GM21390 (cell line): Measurements from ENCODE around the gene MYO1H.
"Not testable (repeated sequence)": the region's sequence is repeated elsewhere in the genome, so short reads cannot be mapped to it uniquely, and the experiment has no call there.

Experiments
- ATAC-seq: cut with Tn5 transposase; IDR thresholded peaks from one replicate; pipeline ENCODE4 v1.9.1; 2021; ENCODE audit not compliant: unreplicated experiment

The MYO1H gene

DNA sequence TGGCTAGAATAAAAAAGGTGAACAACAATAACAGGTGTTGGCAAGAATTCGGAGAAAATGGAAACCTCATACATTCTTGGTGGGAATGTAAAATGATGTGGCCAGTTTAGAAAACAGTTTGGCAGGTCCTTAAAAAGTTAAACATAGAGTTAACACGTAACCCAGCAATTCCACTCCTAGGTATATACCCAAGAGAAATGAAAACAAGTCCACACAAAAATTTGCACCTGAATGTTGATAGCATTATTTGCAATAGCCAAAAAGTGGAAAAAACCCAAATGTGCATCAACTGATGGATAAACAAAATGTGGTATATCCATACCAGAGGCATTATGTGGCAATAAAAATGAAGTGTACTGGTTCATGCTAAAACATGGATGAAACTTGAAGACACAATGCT is 2.3 kb upstream of the MYO1H start:
- ATAC-seq, result no peak

DNA sequence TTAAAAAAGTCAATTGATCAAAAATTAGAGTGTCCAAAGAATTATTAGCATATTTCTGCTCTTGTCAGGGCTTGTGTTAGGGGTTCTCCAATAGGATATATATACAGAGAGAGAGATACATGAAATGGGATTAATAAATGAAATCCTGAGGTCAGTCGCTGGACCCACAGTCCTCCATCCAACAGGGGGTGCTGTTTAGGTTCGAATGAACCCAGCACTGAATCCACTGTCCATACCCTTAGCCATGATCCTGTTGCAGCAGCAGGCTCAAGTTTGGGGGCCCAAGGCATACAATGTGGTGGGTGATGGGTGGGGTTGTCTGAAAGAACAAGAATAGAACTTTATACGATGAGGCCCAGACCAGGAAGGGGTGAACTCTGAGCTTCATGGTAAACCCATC is 780 bp upstream of the MYO1H start:
- no peak for ATAC-seq

DNA sequence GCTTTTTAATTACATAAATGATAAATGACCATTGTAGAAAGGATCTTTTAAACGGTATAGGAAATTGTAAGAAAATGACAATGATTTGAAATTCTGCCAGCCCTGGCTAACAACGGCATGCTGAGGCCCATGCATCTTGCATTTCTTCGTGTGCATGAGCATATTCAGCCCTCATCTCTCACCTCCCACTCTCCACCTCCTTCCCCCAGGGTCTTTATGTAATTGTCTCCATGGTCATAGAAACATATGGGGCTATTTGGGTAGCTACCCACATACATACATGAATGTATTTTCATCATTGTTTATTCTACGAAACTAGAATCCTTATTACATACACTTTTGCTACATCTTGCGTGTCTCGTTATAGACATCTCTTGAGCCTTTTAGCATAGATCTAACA is 4.5 kb downstream of the MYO1H start:
- no peak for ATAC-seq

DNA sequence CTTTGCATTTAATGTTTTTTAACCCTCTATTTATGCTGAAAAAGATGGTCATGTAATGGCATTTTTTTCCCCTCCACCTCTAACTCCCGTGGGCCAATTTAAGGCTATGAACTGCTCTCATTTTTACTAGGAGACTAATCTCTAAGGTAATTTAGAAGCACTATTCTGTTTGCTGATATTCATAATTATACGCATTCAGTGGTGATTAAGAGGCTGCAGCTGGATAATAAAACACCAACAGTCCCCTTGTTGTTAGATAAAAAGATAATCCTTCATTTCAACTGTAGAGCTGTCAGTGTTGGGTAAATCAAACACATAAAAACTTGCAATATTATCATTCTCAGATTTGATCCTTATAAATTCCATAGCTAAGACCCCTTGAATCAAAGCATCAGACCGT is 8.9 kb downstream of the MYO1H start:
- ATAC-seq, result no peak

DNA sequence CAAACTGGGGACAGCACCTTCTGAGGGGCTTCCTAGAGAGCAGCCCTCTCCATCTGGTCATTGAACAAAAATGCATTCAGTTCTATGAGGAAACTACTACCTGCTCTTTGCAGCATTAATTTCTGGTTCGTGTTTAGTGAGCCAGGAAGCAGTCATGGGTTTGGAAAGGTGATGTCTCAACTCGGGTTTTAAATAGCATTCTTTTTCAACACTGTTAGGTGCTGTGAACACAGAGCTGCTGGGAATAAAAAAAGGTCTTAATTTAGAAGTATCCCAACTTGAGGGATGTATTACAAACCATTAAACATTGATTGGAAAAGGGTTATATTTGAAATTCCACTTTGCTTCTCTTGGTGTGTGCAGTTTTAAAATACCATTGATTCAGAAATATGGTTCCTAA is 9.3 kb downstream of the MYO1H start:
- ATAC-seq, result no peak

DNA sequence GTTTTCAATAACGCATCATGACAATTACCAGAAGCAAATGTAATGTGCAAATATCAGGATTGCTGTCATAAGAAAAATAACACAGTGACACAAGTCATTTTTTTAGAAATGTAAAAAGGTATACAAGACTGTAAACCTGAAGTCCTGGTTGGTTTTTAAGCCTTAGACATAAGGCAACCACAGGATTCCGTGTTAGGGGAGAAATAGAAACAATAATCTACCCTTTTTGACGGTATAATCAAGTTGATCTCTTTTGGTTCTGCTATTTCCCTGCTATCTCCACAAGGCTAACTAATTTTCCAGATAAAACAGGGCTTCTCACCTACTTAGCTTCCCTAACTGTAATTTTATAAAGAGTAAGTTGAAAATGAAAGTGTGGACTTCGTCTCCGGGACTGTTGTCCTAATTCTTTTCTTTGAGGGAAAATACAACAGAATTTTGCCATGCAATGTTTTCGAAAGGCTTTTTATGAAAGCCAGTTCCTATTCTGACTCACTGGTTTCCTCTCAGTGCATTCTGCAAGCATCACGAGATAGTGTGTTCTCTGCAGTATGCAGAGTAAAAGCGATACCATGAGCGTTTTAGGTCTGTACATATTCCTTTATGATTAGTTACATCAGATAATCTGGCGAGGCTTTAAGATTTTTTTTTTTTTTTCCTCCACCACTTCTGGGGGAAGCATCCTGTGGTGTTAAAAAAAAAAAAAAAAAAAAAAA is 10.6 kb downstream of the MYO1H start:
- ATAC-seq, result peak; percentile 87

DNA sequence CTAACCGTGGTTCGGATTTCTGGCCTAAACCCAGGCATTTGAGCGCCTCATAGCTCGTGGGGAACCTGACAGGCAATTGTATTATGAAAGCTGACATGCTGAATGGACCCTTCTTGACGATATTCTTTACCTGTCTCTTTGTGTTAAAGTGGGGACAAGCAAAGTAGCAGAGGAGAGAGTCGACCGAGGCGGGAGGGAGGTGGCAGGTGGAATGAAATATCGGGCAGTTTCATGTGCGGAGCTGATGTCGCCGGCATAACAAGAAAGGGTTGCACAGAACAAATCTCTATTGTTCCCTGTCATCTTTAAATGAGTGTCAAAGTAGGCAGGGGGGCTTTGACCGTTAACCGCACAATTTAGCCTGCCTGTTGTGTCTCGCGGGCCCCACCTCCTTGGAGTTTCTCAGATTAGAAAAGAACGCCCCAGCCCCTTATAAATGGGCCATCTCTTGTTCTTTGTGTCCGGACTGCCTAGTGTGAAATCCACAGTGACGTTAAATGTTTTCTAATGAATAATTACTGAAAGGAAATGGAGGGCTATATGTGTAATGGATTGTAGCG is 11.5 kb downstream of the MYO1H start:
- ATAC-seq, result no peak

DNA sequence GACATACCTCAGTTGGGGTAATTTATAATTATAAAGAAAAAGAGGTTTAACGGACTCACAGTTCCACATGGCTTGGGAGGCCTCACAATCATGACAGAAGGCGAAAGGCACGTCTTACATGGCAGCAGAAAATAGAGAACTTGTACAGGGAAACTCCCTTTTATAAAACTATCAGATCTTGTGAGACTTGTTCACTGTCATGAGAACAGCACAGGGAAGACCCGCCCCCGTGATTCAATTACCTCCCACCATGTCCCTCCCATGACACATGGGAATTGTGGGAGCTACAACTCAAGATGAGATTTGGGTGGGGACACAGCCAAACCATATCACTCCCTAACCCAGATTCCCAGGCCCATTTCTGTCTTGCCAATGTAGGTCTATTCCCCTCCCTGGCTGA is 22.1 kb downstream of the MYO1H start:
- ATAC-seq, result no peak

DNA sequence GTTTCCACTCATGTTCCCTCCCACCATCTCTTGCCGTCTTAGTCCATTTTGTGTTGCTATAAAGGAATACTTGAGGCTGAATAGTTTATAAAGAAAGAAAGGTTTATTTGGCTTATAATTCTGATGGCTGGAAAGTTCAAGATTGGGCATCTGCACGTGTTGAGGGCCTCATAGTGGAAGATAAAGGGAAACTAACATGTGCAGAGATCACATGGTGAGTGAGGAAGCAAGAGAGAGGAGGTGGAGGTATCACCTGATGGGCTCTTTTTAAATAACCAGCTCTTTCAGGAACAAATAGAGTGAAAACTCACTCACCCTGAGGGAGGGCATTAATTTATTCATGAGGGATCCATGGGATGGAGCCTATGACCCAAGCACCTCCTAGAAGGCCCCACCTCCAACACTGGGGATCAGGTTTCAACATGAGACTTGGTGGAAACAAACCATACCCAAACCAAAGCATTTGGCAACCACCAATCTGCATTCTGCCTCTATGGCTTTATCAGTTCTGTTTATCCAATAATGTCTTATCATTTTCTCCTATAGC is 29.5 kb downstream of the MYO1H start:
- ATAC-seq, result no peak

DNA sequence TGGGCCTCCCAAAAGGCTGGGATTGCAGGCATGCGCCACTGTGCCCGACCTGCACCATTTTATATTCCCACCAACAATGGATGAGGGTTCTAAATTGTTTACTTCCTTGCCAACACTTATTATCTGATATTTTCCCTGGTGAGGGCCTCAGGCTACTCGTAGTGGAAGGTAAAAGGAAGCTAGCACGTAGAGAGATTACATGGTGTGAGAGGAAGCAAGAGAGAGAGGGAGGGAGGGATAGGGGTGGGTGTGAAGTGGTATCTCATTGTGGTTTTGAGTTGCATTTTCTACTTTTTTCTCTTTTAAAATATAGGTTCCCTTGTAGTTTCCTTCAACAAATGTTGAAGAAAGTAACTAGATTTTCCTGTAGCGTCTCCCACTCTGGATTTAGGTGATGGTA is 30.9 kb downstream of the MYO1H start:
- ATAC-seq, result no peak

DNA sequence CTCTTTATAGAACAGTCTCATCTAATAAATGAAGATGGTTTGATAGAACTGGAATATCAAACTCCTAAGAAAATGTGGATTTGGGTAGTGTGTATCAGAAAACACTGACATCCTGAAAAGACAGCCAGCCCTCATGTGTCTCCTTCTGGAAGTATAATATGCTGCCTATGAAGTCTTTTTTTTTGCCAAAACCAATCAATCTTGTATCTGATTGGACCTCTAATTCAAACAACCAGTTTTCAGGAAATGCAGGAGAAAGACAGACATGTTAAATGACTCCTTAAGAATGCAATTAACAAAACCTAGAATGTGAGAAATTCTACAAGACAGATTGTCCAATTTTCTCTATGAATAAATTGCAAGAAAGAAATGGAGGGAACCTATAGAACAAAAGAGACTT is 34.3 kb downstream of the MYO1H start:
- no peak for ATAC-seq

DNA sequence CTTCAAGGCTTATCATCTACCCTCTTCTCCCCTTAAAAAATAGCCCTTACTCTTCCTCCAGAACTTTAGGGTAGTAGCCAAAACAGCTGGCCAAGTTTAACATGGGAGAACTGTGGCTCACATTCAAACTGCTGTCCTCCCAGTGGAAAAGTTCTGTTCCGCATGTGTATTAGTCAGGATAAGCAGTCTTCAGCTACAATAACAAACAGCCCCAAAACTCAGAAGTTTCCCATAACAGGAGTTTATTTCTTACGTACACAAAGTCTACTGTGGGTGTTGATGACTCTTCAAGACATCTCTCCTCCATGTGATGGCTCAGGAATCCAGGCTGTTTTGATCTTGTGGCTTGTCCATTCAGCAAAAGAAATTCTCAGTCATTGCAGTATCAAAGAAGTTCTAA is 35.5 kb downstream of the MYO1H start:
- no peak for ATAC-seq

DNA sequence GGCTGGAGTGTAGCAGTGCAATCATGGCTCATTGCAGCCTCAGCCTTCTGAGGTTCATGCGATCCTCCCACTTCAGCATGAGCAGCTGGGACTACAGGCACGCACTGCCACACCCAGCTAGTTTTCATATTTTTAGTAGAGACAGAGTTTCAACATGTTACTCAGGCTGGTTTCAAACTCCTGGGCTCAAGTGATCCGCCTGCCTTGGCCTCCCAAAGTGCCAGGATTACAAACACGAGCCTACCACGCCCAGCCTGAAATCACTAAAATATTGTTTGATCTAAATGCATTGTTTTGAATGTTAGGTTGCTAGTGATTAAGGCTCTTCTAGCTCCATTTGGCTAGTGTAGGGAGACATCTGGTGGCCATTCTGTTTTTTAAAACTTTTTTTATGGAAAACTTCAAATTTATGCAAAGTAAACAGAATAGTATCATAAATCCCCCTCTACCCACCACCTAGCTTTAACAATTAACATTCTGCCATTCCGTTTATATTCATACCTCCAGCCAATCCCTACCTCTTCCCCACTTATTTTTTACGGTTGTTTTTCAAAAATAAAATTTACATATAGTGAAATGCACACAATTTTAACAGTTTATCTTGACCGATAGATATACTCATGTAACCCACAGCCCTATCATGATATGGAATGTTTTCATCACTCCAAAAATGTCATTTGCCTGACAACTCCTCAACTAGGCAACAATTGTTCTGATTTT is 37.8 kb downstream of the MYO1H start:
- ATAC-seq, result no peak

DNA sequence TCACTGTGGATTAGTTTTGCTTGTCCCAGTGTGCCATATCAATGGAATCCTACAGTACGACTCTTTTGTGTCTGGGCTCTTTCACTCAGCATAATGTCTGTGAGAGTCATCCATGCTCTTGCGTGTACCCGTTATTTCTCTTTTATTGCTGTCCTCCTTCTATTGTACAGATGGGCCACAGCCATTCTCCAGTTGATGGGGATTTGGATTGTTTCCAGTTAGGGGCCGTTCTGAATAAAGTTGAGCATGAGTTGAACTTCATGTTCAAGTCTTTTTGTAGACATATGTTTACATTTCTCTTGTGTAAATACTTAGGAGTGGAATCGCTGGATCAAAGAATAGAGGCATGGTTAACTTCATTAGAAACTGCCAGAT is 38.3 kb downstream of the MYO1H start:
- no peak for ATAC-seq

DNA sequence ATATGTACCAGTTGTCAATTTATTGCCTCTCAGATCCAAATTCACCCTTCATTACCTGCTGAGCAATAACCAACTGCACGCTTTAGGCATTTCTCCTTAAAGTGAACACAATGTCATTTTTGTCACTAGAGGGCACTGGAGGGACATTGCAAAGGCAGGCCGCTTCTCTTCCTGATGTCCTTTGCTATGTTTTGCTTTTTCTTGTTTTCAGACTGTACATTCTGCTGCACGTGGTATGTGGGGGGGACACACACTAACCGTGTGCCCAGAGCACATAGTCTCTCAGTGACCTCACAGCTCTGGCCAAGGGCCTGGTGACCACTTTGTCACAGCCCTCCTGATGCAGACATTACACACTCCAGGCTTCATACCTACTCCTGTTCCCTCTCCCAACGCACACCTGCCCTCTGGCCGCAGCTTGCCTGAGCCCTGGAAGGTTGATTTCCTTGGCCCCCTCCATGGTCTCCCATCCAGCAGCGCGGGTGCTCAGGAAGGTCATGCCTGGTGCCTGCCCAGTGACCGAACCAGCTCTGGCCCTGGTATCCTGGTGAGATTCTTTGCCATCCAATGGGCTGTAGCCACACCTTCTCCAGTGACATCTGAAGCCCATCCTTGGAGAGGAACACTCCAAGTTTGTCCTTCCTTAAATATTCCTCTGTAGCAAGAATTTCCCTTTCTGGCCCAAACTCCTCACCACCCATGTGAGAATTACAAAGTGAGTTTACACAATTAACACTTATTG is 39.9 kb downstream of the MYO1H start:
- no peak for ATAC-seq

DNA sequence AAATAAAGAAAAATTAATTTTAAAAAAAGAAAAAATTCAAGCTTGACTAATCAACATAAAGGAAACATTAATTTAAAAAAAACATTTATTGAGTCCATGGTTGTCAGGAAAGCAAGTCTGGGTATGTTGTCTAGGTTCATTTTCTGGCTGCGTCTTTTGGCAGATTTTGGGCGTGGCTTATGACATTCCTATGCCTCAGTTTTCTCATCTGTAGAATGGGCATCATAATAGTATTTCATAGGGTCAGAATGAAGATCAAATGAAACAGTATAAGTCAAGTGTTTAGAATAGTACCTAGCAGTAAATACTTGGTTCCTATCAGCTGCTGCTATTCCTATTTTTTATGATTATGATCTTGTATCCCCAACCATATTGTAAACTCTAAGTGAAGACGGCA is 40.5 kb downstream of the MYO1H start:
- ATAC-seq, result no peak

DNA sequence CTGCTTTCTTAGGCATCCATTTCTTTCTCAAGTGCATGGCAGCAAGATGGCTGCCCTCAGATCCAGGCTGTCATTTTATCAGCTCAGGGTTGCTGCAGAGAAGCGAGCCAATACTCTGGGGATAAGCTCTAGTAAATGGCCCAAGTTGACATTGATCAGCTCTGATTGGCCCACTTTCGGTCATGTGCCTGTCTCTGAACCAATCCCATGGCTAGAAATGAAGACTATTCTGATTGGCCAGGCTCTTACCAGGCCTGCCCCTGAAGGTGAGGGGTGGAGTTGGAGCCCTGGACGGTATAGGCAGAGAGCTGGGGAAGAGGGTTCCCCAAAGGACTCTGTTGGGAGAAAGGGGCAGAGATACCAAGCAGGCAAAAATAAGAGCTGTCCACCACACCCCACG is 41.4 kb downstream of the MYO1H start:
- no peak for ATAC-seq

DNA sequence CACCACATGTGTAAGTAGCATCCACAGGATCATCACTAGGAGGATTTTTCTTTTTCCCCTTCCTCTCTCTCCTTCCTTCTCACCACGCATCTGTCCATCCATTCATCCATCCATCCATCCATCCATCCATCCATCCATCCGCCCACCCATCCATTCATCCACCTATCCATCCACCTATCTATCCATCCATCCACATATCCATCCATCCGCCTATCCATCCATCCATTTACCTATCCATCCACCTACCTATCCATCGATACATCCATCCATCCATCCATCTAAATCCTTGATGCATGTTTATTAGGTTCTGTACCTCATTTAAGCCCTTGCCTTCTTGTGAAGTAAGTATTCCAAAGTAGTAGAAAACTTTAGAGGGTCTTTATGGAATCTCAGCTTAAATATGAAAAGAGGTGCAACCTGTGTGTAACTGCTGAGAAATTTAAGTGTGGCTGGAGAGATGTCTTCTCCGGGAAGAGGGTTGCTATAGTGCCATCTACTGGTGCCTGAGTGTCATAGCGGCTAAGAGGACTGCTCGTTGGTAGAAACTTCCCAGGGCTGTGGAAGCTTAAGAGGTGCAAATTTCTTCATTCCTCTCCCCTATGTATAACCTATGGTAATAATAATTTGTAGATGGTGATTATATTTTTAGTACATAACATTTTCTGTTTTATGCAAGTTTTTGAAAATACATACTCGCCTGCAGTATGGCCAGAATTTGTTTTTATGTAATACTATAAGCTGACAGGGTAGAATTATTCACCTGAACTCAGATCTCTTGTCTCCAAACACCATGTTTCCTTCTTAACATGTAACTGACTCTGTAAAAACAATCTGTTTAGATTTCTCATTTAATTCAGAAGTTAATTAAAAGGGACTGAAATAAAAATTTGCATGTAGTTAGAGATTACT is 46.0 kb downstream of the MYO1H start:
- ATAC-seq, result no peak

DNA sequence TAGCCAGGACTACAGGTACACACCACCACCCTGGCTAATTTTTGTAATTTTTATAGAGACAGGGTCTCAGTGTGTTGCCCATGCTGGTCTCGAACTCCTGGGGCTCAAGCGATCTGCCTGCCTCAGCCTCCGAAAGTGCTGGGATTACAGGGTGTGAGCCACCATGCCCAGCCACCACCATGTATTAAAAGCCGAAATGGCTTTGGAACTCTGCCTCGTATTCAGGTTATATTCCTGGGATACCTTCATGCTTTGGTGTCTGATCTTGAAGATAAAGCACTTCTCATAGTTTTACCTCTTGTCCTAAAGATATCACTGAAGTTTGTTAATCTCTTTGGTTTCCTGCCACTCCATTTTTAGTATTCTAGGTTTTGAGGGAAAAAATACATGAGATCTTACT is 47.2 kb downstream of the MYO1H start:
- ATAC-seq, result no peak

DNA sequence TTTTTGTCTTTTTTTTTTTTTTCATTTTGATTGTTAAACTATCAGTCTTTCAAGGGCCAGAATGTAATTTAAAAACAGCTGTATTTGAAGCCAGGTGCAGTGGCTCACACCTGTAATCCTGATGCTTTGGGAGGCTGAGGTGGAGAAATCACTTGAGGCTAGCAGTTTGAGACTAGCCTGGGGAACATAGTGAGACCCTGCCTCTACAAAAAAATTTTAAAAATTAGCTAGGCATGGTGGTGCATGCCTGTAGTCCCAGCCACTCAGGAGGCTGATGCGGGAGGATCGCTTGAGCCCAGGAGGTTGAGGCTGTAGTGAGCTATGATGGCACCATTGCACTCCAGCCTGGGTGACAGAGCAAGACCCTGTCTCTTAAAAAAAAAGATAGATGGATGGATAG is 57.1 kb downstream of the MYO1H start:
- not testable (repeated sequence) for ATAC-seq

DNA sequence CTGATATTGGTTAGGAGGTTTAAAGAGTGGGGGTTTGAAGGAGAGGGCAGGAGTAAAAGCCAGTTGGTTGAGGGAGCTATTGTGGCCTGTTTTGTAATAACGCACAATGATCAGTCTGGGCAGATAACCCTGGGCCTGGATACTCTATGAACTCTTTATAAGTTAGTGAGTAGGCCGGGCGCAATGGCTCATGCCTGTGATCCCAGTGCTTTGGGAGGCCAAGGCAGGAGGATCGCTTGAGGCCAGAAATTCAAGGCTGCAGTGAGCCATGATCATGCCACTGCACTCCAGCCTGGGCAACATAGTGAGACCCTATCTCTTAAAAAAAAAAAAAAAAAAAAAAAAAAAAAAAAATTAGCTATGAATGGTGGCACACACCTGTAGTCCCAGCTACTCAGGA is 58.4 kb downstream of the MYO1H start:
- not testable (repeated sequence) for ATAC-seq
